Measurements from ENCODE around the gene CTNNA2. TPM values are rescaled to one million over a fixed set of nuclear protein-coding genes. Genes with fewer than 3 reads are reported as not detected.

The CTNNA2 gene
- total RNA-seq, 2 donors from 2014 or later, result 0.17 to 0.88 TPM

- intact Hi-C loops (cut with DNase I), result no loop called here
- Histone ChIP-seq H3K27me3 (no peaks in the 10 kb centered on the region), H3K4me1 (no peaks in the 10 kb centered on the region), H3K36me3 (no peaks in the 10 kb centered on the region), H3K27ac (no peak overlapping the region), H3K4me3 (no peak overlapping the region), H3K9me3 (no peaks in the 10 kb centered on the region), H3K9ac (ENCODE audit: low read depth in 2 of 2, low read length in 2 of 2) (no peak overlapping the region)
- TF ChIP-seq CTCF (IDR thresholded peaks at IDR 0.05), result no peak
- no peak for DNase-seq
Measured at GRCh38 chr2:80148906-80149305, 636.1 kb downstream of the CTNNA2 start.

- Histone ChIP-seq H3K36me3 (no peaks in the 10 kb centered on the region), H3K9me3 (no peaks in the 10 kb centered on the region), H3K9ac (ENCODE audit: low read depth in 2 of 2, low read length in 2 of 2) (no peak overlapping the region), H3K4me3 (no peak overlapping the region), H3K27me3 (no peaks in the 10 kb centered on the region), H3K27ac (no peak overlapping the region), H3K4me1 (no peaks in the 10 kb centered on the region)
- no peak for TF ChIP-seq CTCF (IDR thresholded peaks at IDR 0.05)
- intact Hi-C loops (cut with DNase I), result no loop called here
- no peak for DNase-seq
Measured at GRCh38 chr2:80149991-80150390, 637.1 kb downstream of the CTNNA2 start.

GRCh38 chr2:80151248-80151647 lies 638.4 kb downstream of the CTNNA2 start:
- H3K27ac ChIP-seq, result no peak overlapping the region
- H3K9ac ChIP-seq (ENCODE audit: low read depth in 2 of 2, low read length in 2 of 2), result no peak overlapping the region
- no peaks in the 10 kb centered on the region for H3K9me3 ChIP-seq
- H3K27me3 ChIP-seq, result no peaks in the 10 kb centered on the region
- no peaks in the 10 kb centered on the region for H3K4me1 ChIP-seq
- no peaks in the 10 kb centered on the region for H3K36me3 ChIP-seq
- intact Hi-C loops (cut with DNase I), result no loop called here
- no peak for DNase-seq
- no peak for TF ChIP-seq CTCF (IDR thresholded peaks at IDR 0.05)
- no peak overlapping the region for H3K4me3 ChIP-seq

GRCh38 chr2:80151651-80152050 lies 638.8 kb downstream of the CTNNA2 start:
- no peak overlapping the region for H3K4me3 ChIP-seq
- DNase-seq, result no peak
- intact Hi-C loops (cut with DNase I), result no loop called here
- TF ChIP-seq CTCF (IDR thresholded peaks at IDR 0.05), result no peak
- H3K9me3 ChIP-seq, result no peaks in the 10 kb centered on the region
- no peaks in the 10 kb centered on the region for H3K4me1 ChIP-seq
- no peaks in the 10 kb centered on the region for H3K36me3 ChIP-seq
- no peak overlapping the region for H3K9ac ChIP-seq (ENCODE audit: low read depth in 2 of 2, low read length in 2 of 2)
- no peaks in the 10 kb centered on the region for H3K27me3 ChIP-seq
- no peak overlapping the region for H3K27ac ChIP-seq

- Histone ChIP-seq H3K4me1 (no peaks in the 10 kb centered on the region), H3K36me3 (no peaks in the 10 kb centered on the region), H3K9me3 (no peaks in the 10 kb centered on the region), H3K9ac (ENCODE audit: low read depth in 2 of 2, low read length in 2 of 2) (no peak overlapping the region), H3K4me3 (no peak overlapping the region), H3K27me3 (no peaks in the 10 kb centered on the region), H3K27ac (no peak overlapping the region)
- intact Hi-C loops (cut with DNase I), result no loop called here
- TF ChIP-seq CTCF (IDR thresholded peaks at IDR 0.05), result no peak
- no peak for DNase-seq
Measured at GRCh38 chr2:80153151-80153550, 640.3 kb downstream of the CTNNA2 start.

- TF ChIP-seq CTCF (IDR thresholded peaks at IDR 0.05), result no peak
Measured at GRCh38 chr2:80153768-80154167, 640.9 kb downstream of the CTNNA2 start.

More at GRCh38 chr2:80153768-80154167, 640.9 kb downstream of the CTNNA2 start:
- intact Hi-C loops (cut with DNase I), result no loop called here
- Histone ChIP-seq H3K36me3 (no peaks in the 10 kb centered on the region), H3K4me3 (no peak overlapping the region), H3K27me3 (no peaks in the 10 kb centered on the region), H3K9ac (ENCODE audit: low read depth in 2 of 2, low read length in 2 of 2) (no peak overlapping the region), H3K27ac (no peak overlapping the region), H3K4me1 (no peaks in the 10 kb centered on the region), H3K9me3 (no peaks in the 10 kb centered on the region)
- DNase-seq, result no peak

All from colonic mucosa (tissue), 4 donors.